Loucy (cell line): Measurements from ENCODE around the gene CXCR2.

Source experiments
- H2AFZ ChIP-seq: fragments of 200-600 bp; sonication (generic); 2 replicates; pipeline ENCODE4 v1.6.0; 2016; ENCODE audit warnings: antibody characterized with exemption, mild to moderate bottlenecking, low read length, moderate library complexity
- H3F3A ChIP-seq: fragments of 200-600 bp; 2 replicates; pipeline ENCODE4 v1.6.0; 2016; ENCODE audit warnings: antibody characterized with exemption, low read depth, mild to moderate bottlenecking
- H3K27me3 ChIP-seq: fragments of 200-600 bp; sonication (generic); 2 replicates; pipeline ENCODE4 v1.6.1; 2014; ENCODE audit warnings: low read length, mild to moderate bottlenecking; ENCODE audit not compliant: insufficient read depth, poor library complexity, severe bottlenecking
- H3K36me3 ChIP-seq: fragments of 200-600 bp; sonication (generic); 2 replicates; pipeline ENCODE4 v1.6.1; 2016; ENCODE audit warnings: low read length; ENCODE audit not compliant: insufficient read depth
- H3K4me1 ChIP-seq: fragments of 200-600 bp; sonication (generic); 2 replicates; pipeline ENCODE4 v1.5.1; 2014; ENCODE audit warnings: low read length, mild to moderate bottlenecking; ENCODE audit not compliant: insufficient read depth, poor library complexity, severe bottlenecking
- H3K4me2 ChIP-seq: fragments of 200-600 bp; sonication (generic); 2 replicates; pipeline ENCODE4 v1.6.0; 2014; ENCODE audit warnings: antibody characterized with exemption, low read length, low read depth, mild to moderate bottlenecking; ENCODE audit not compliant: poor library complexity, severe bottlenecking
- H3K4me3 ChIP-seq: fragments of 200-600 bp; sonication (generic); 2 replicates; pipeline ENCODE4 v1.5.1; 2014; ENCODE audit warnings: low read length, mild to moderate bottlenecking, mixed read lengths; ENCODE audit not compliant: poor library complexity, severe bottlenecking
- H3K79me2 ChIP-seq: fragments of 200-600 bp; sonication (generic); 2 replicates; pipeline ENCODE4 v1.6.1; 2014; ENCODE audit warnings: low read length; ENCODE audit not compliant: insufficient read depth
- H3K9ac ChIP-seq: fragments of 200-600 bp; sonication (generic); 2 replicates; pipeline ENCODE4 v1.6.0; 2014; ENCODE audit warnings: mild to moderate bottlenecking, low read depth, low read length, moderate library complexity; ENCODE audit not compliant: poor library complexity, severe bottlenecking
- H3K9me2 ChIP-seq: fragments of 200-600 bp; sonication (generic); replicated peaks from 2 replicates; pipeline ENCODE4 v1.6.1; 2016; ENCODE audit warnings: low read depth, low read length, mixed read lengths
- H3K9me3 ChIP-seq: fragments of 200-600 bp; sonication (generic); 2 replicates; pipeline ENCODE4 v1.6.1; 2014; ENCODE audit warnings: mild to moderate bottlenecking, antibody characterized with exemption, low read length, low read depth; ENCODE audit not compliant: insufficient read depth
- H4K20me1 ChIP-seq: fragments of 200-600 bp; sonication (generic); 2 replicates; pipeline ENCODE4 v1.6.0; 2014; ENCODE audit warnings: antibody characterized with exemption, low read length, mild to moderate bottlenecking; ENCODE audit not compliant: insufficient read depth, poor library complexity, severe bottlenecking
- EZH2phosphoT487 ChIP-seq: fragments of 200-600 bp; IDR thresholded peaks from 2 replicates; pipeline ENCODE4 v1.6.1; 2018; ENCODE audit warnings: antibody characterized with exemption, mild to moderate bottlenecking, moderate library complexity, borderline replicate concordance
- TF ChIP-seq, protein P1 (sequence below): fragments of 200-600 bp; sonication (generic); conservative IDR thresholded peaks from 2 replicates; pipeline ENCODE4 v1.5.1; 2014; ENCODE audit warnings: mild to moderate bottlenecking, antibody characterized with exemption, low read length

CXCR2 gene

GRCh38 chr2:218172845-218173244 is 47.0 kb downstream of the CXCR2 start:
- H3K4me2 ChIP-seq, result no peak overlapping the region
- no peaks in the 10 kb centered on the region for H3F3A ChIP-seq
- H2AFZ ChIP-seq, result no peak overlapping the region
- no peak overlapping the region for H3K9ac ChIP-seq
- H3K4me3 ChIP-seq, result no peak overlapping the region
- TF ChIP-seq, protein P1, sequence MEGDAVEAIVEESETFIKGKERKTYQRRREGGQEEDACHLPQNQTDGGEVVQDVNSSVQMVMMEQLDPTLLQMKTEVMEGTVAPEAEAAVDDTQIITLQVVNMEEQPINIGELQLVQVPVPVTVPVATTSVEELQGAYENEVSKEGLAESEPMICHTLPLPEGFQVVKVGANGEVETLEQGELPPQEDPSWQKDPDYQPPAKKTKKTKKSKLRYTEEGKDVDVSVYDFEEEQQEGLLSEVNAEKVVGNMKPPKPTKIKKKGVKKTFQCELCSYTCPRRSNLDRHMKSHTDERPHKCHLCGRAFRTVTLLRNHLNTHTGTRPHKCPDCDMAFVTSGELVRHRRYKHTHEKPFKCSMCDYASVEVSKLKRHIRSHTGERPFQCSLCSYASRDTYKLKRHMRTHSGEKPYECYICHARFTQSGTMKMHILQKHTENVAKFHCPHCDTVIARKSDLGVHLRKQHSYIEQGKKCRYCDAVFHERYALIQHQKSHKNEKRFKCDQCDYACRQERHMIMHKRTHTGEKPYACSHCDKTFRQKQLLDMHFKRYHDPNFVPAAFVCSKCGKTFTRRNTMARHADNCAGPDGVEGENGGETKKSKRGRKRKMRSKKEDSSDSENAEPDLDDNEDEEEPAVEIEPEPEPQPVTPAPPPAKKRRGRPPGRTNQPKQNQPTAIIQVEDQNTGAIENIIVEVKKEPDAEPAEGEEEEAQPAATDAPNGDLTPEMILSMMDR, result no peak
- no peak for TF ChIP-seq EZH2phosphoT487
- no peaks in the 10 kb centered on the region for H3K9me3 ChIP-seq
- no peaks in the 10 kb centered on the region for H4K20me1 ChIP-seq
- no peaks in the 10 kb centered on the region for H3K79me2 ChIP-seq
- H3K36me3 ChIP-seq, result no peaks in the 10 kb centered on the region
- H3K9me2 ChIP-seq, result no peaks in the 10 kb centered on the region
- H3K27me3 ChIP-seq, result no peaks in the 10 kb centered on the region
- H3K4me1 ChIP-seq, result peaks cover 4% of the 10 kb centered on the region

GRCh38 chr2:218179782-218180181 is 54.0 kb downstream of the CXCR2 start:
- TF ChIP-seq, protein P1, result no peak
- TF ChIP-seq EZH2phosphoT487, result no peak
- Histone ChIP-seq H3K79me2 (no peaks in the 10 kb centered on the region), H3K27me3 (no peaks in the 10 kb centered on the region), H2AFZ (no peak overlapping the region), H3K4me1 (no peaks in the 10 kb centered on the region), H3K36me3 (no peaks in the 10 kb centered on the region), H3K4me3 (no peak overlapping the region), H4K20me1 (no peaks in the 10 kb centered on the region), H3K9ac (no peak overlapping the region), H3K4me2 (no peak overlapping the region), H3F3A (no peaks in the 10 kb centered on the region), H3K9me3 (no peaks in the 10 kb centered on the region), H3K9me2 (no peaks in the 10 kb centered on the region)

DNA sequence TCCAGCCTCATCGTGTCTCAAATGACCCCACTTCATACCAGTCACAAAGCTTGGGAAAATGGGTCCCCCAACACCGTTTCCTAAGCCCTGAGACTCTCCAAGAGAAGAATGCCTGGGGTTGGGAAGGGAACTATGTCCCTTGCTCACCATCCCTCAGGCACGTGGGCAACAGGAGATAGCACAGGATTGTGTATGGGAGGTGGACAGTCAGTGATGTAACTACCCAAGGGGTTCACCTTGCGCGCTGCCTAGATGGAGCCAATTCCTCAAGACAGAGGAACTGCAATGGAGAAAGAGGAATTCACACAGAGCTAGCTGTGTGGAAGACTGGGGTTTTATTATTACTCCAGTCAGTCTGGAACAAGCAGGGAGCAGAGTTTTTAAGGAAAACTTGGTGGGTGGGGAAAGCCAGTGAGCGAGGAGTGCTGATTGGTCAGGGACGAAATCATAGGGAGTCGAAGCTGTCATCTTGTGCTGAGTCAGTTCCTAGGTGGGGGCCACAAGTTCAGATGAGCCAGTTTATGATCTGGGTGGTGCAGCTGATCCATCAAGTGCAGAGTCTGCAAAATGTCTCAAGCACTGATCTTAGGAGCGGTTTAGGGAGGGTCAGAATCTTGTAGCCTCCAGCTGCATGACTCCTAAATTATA is 54.8 kb downstream of the CXCR2 start:
- H3K4me2 ChIP-seq, result no peak overlapping the region
- H3K4me1 ChIP-seq, result no peaks in the 10 kb centered on the region
- no peaks in the 10 kb centered on the region for H3F3A ChIP-seq
- H3K9me2 ChIP-seq, result no peaks in the 10 kb centered on the region
- H3K27me3 ChIP-seq, result no peaks in the 10 kb centered on the region
- no peaks in the 10 kb centered on the region for H3K9me3 ChIP-seq
- TF ChIP-seq, protein P1, result no peak
- TF ChIP-seq EZH2phosphoT487, result no peak
- H3K79me2 ChIP-seq, result no peaks in the 10 kb centered on the region
- no peaks in the 10 kb centered on the region for H3K36me3 ChIP-seq
- H4K20me1 ChIP-seq, result no peaks in the 10 kb centered on the region
- no peak overlapping the region for H2AFZ ChIP-seq
- H3K4me3 ChIP-seq, result no peak overlapping the region
- H3K9ac ChIP-seq, result no peak overlapping the region
